DLD1 (cell line): ENCODE data around the gene ESR1.
"Not testable (repeated sequence)": the region's sequence is repeated elsewhere in the genome, so short reads cannot be mapped to it uniquely, and the experiment has no call there.

ENCODE experiments used
- in situ Hi-C: cut with HindIII; loops from 2 replicates; pipeline ENCODE4 v1.10.0; 2017; ENCODE audit warnings: low sequenced_read_pairs

ESR1 gene

GRCh38 chr6:151964412-151964811, 156.9 kb downstream of the ESR1 start:
- in situ Hi-C loops: not testable (repeated sequence)

GRCh38 chr6:151974061-151974617, 166.7 kb downstream of the ESR1 start:
- in situ Hi-C loops: no loop called here

GRCh38 chr6:151975795-151976194, 168.3 kb downstream of the ESR1 start:
- in situ Hi-C loops: no loop called here

GRCh38 chr6:151988199-151988598, 180.7 kb downstream of the ESR1 start:
- in situ Hi-C loops: not testable (repeated sequence)

GRCh38 chr6:151992091-151992490, 184.6 kb downstream of the ESR1 start:
- in situ Hi-C loops: no loop called here

- in situ Hi-C loops: no loop called here
These were observed 185.9 kb downstream of the ESR1 start for GRCh38 chr6:151993364-151993763.

- in situ Hi-C loops: no loop called here
These were observed 191.3 kb downstream of the ESR1 start for GRCh38 chr6:151998784-151999183.

- in situ Hi-C loops: no loop called here
These were observed 191.7 kb downstream of the ESR1 start for GRCh38 chr6:151999194-151999593.

GRCh38 chr6:152001408-152001807, 193.9 kb downstream of the ESR1 start:
- in situ Hi-C loops: no loop called here

- in situ Hi-C loops: no loop called here
These were observed 194.8 kb downstream of the ESR1 start for GRCh38 chr6:152002306-152002705.

- in situ Hi-C loops: no loop called here
These were observed 196.6 kb downstream of the ESR1 start for GRCh38 chr6:152004036-152004566.

GRCh38 chr6:152004896-152005295, 197.4 kb downstream of the ESR1 start:
- in situ Hi-C loops: no loop called here

- in situ Hi-C loops: no loop called here
These were observed 201.3 kb downstream of the ESR1 start for GRCh38 chr6:152008779-152009178.

- in situ Hi-C loops: no loop called here
These were observed 204.7 kb downstream of the ESR1 start for GRCh38 chr6:152012227-152012626.

GRCh38 chr6:152018876-152019275, 211.4 kb downstream of the ESR1 start:
- in situ Hi-C loops: no loop called here

- in situ Hi-C loops: no loop called here
These were observed 214.8 kb downstream of the ESR1 start for GRCh38 chr6:152022303-152022702.

- in situ Hi-C loops: no loop called here
These were observed 216.1 kb downstream of the ESR1 start for GRCh38 chr6:152023613-152024012.

GRCh38 chr6:152026291-152026690, 218.8 kb downstream of the ESR1 start:
- in situ Hi-C loops: no loop called here

- in situ Hi-C loops: not testable (repeated sequence)
These were observed 219.3 kb downstream of the ESR1 start for GRCh38 chr6:152026744-152027143.

- in situ Hi-C loops: not testable (repeated sequence)
These were observed 226.3 kb downstream of the ESR1 start for GRCh38 chr6:152033765-152034164.

GRCh38 chr6:152034631-152035030, 227.1 kb downstream of the ESR1 start:
- in situ Hi-C loops: no loop called here

GRCh38 chr6:152046118-152046517, 238.6 kb downstream of the ESR1 start:
- in situ Hi-C loops: no loop called here

GRCh38 chr6:152048921-152049320, 241.4 kb downstream of the ESR1 start:
- in situ Hi-C loops: no loop called here
